Panc1 (cell line): ENCODE measurements around the gene C1orf141. TPM values are rescaled to one million over a fixed set of nuclear protein-coding genes. Genes with fewer than 3 reads are reported as not detected.
A peak's percentile ranks its signal among the peaks of the same experiment; 100 is the strongest.

ENCODE experiments used
- ATAC-seq: fragments of 200-7000 bp; cut with Tn5 transposase; 2 replicates; pipeline ENCODE4 v1.9.1; 2020; ENCODE audit warnings: mild to moderate bottlenecking, moderate library complexity
- BruUV-seq: library from RNA; stranded (reverse); fragments of 400-500 nt; replicated peaks from 2 replicates; lab custom pipeline; 2021; lab: Mats Ljungman, UMichigan
- CTCF ChIA-PET: fragments of 300-600 bp; sonication (Branson Sonifier 250); formaldehyde crosslinking; loops from one replicate; lab custom pipeline; 2022; ENCODE audit warnings: antibody characterized with exemption; lab: Charles Lee
- POLR2A ChIA-PET: fragments of 300-600 bp; sonication (Branson Sonifier 250); formaldehyde crosslinking; loops from one replicate; lab custom pipeline; 2022; ENCODE audit warnings: antibody characterized with exemption; lab: Charles Lee
- DNase-seq: peaks from one replicate; pipeline ENCODE4 v3.0.0-alpha.2; 2010; ENCODE audit warnings: low read depth, low spot score
- H3K27ac ChIP-seq: 2 replicates; pipeline ENCODE4 v1.5.1; 2011; ENCODE audit warnings: mild to moderate bottlenecking, low read length, inconsistent platforms
- H3K27me3 ChIP-seq: fragments of 200-500 bp; sonication (Bioruptor generic); 2 replicates; pipeline ENCODE4 v1.6.0; 2014; ENCODE audit warnings: low read length, inconsistent platforms; ENCODE audit not compliant: control insufficient read depth, insufficient read depth
- H3K36me3 ChIP-seq: fragments of 200-500 bp; sonication (Bioruptor generic); 2 replicates; pipeline ENCODE4 v1.5.1; 2014; ENCODE audit warnings: inconsistent platforms, mild to moderate bottlenecking, low read length, moderate library complexity; ENCODE audit not compliant: control insufficient read depth, insufficient read depth
- H3K4me1 ChIP-seq: 2 replicates; pipeline ENCODE4 v1.5.1; 2011; ENCODE audit warnings: inconsistent platforms, mild to moderate bottlenecking, low read length, moderate library complexity; ENCODE audit not compliant: control insufficient read depth, insufficient read depth
- H3K4me3 ChIP-seq, 2 experiments: 2 replicates each; pipeline ENCODE4 v1.5.1; 2011 to 2012; ENCODE audit warnings: low read depth in 2 of 2, low read length in 2 of 2, mild to moderate bottlenecking in 2 of 2, inconsistent platforms in 1 of 2, moderate library complexity in 1 of 2
- H3K9me3 ChIP-seq: fragments of 200-500 bp; sonication (Bioruptor generic); 2 replicates; pipeline ENCODE4 v1.5.1; 2014; ENCODE audit warnings: low read depth, mild to moderate bottlenecking, inconsistent platforms, low read length, moderate library complexity; ENCODE audit not compliant: control insufficient read depth, insufficient read depth
- CTCF ChIP-seq: fragments of 450-650 bp; IDR thresholded peaks from 2 replicates; pipeline ENCODE4 v1.5.1; 2017; ENCODE audit warnings: mild to moderate bottlenecking
- POLR2AphosphoS5 ChIP-seq: IDR thresholded peaks from 2 replicates; pipeline ENCODE4 v1.6.1; 2012; ENCODE audit warnings: mild to moderate bottlenecking, low read depth, low read length, moderate library complexity
- SIN3A ChIP-seq: IDR thresholded peaks from 2 replicates; pipeline ENCODE4 v1.6.1; 2012; ENCODE audit warnings: low read depth, mild to moderate bottlenecking, low read length, moderate library complexity, borderline replicate concordance; ENCODE audit not compliant: insufficient read depth
- TCF7L2 ChIP-seq: IDR thresholded peaks from 2 replicates; pipeline ENCODE4 v1.6.1; 2011; ENCODE audit warnings: mild to moderate bottlenecking, low read depth, low read length, inconsistent platforms
- in situ Hi-C: cut with HindIII; loops from 2 replicates; pipeline ENCODE4 v1.10.0; 2016; ENCODE audit warnings: low sequenced_read_pairs, low pct_unique_long_range_greater_than_20kb
- intact Hi-C: fragments of 100-400 bp; cut with micrococcal nuclease; formaldehyde crosslinking; loops from one replicate; pipeline ENCODE4 v1.10.0; 2022; ENCODE audit not compliant: unreplicated experiment
- total RNA-seq: library from RNA; stranded (reverse); gene quantifications from one replicate; pipeline ENCODE4 v1.2.1, GENCODE V29; 2021; ENCODE audit not compliant: unreplicated experiment
- TF ChIP-seq, protein P1 (sequence below), 2 experiments: IDR thresholded peaks; 2 replicates each; pipeline ENCODE4 v1.6.1; 2011 to 2012; ENCODE audit warnings: low read depth in 2 of 2, control low read depth in 1 of 2, low read length in 1 of 2, mild to moderate bottlenecking in 1 of 2, moderate library complexity in 1 of 2; ENCODE audit not compliant: insufficient read depth in 1 of 2

C1orf141 gene
- total RNA-seq, 1 experiment from 2014 or later, result not detected

- H3K27ac ChIP-seq, result no peak overlapping the region
- TF ChIP-seq SIN3A, result no peak
- TF ChIP-seq TCF7L2, result no peak
- TF ChIP-seq, protein P1, sequence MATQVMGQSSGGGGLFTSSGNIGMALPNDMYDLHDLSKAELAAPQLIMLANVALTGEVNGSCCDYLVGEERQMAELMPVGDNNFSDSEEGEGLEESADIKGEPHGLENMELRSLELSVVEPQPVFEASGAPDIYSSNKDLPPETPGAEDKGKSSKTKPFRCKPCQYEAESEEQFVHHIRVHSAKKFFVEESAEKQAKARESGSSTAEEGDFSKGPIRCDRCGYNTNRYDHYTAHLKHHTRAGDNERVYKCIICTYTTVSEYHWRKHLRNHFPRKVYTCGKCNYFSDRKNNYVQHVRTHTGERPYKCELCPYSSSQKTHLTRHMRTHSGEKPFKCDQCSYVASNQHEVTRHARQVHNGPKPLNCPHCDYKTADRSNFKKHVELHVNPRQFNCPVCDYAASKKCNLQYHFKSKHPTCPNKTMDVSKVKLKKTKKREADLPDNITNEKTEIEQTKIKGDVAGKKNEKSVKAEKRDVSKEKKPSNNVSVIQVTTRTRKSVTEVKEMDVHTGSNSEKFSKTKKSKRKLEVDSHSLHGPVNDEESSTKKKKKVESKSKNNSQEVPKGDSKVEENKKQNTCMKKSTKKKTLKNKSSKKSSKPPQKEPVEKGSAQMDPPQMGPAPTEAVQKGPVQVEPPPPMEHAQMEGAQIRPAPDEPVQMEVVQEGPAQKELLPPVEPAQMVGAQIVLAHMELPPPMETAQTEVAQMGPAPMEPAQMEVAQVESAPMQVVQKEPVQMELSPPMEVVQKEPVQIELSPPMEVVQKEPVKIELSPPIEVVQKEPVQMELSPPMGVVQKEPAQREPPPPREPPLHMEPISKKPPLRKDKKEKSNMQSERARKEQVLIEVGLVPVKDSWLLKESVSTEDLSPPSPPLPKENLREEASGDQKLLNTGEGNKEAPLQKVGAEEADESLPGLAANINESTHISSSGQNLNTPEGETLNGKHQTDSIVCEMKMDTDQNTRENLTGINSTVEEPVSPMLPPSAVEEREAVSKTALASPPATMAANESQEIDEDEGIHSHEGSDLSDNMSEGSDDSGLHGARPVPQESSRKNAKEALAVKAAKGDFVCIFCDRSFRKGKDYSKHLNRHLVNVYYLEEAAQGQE (IDR thresholded peaks at IDR 0.05; ENCODE audit: insufficient read depth in 1 of 2, low read depth in 2 of 2, low read length in 1 of 2), result no peak
- DNase-seq, result no peak
- intact Hi-C loops, result no loop called here
- no peak for ATAC-seq
- no peaks in the 10 kb centered on the region for H3K27me3 ChIP-seq
- in situ Hi-C loops, result no loop called here
- H3K4me3 ChIP-seq, result no peak overlapping the region
- H3K9me3 ChIP-seq, result no peaks in the 10 kb centered on the region
- H3K36me3 ChIP-seq, result peaks cover 2% of the 10 kb centered on the region; the same call in 1 of the 2 replicates
- ChIA-PET POLR2A (no interaction called here), CTCF (no interaction called here)
- no TSS peak for BruUV-seq
- H3K4me1 ChIP-seq, result peaks cover 5% of the 10 kb centered on the region
Observed at GRCh38 chr1:67058242-67058641, 76.5 kb downstream of the C1orf141 start.

GRCh38 chr1:67053785-67054772 lies 80.7 kb downstream of the C1orf141 start, which contains the start of gene SLC35D1:
Gene SLC35D1 (minus strand): TSS chr1:67054148. CDS start chr1:67054013, 135 bp downstream.
- H3K27ac ChIP-seq, result peak within 1 kb of the TSS; percentile 77
- H3K4me3 ChIP-seq, result peak within 1 kb of the TSS; percentile 82 to 88
- no peak for TF ChIP-seq POLR2AphosphoS5
- TF ChIP-seq SIN3A, result 0 out of 2 replicates have a peak, but pooled peaks have one; percentile 68
- no peaks in the 10 kb centered on the region for H3K27me3 ChIP-seq
- no peaks in the 10 kb centered on the region for H3K9me3 ChIP-seq
- ChIA-PET CTCF (interaction anchor here (0.6 to 1.0 kb wide), 2 partner anchors 107 to 288 kb away, joined by 3 to 5 read pairs; no protein-coding TSS in a partner anchor), POLR2A (interaction anchor here (0.6 kb wide), 1 partner anchor 179 kb away, joined by 12 read pairs; no protein-coding TSS in a partner anchor)
- no TSS peak for BruUV-seq
- ATAC-seq (peak; percentile 89), DNase-seq (no peak)
- H3K4me1 ChIP-seq, result peaks cover 5% of the 10 kb centered on the region; the same call in 1 of the 2 replicates
- intact Hi-C loops (no loop called here), in situ Hi-C loops (no loop called here)
- H3K36me3 ChIP-seq, result peaks cover 2% of the 10 kb centered on the region

GRCh38 chr1:67053535-67053784 lies 81.3 kb downstream of the C1orf141 start:
- peaks cover 5% of the 10 kb centered on the region; the same call in 1 of the 2 replicates for H3K4me1 ChIP-seq
- H3K27me3 ChIP-seq, result no peaks in the 10 kb centered on the region
- no TSS peak for BruUV-seq
- H3K4me3 ChIP-seq, result peak overlapping the region; percentile 82 to 88
- H3K36me3 ChIP-seq, result peaks cover 2% of the 10 kb centered on the region
- ChIA-PET POLR2A (no interaction called here), CTCF (interaction anchor here (0.6 to 1.0 kb wide), 2 partner anchors 108 to 288 kb away, joined by 3 to 5 read pairs; no protein-coding TSS in a partner anchor)
- in situ Hi-C loops (no loop called here), intact Hi-C loops (no loop called here)
- TF ChIP-seq, protein P1 (IDR thresholded peaks at IDR 0.05; ENCODE audit: insufficient read depth in 1 of 2, low read depth in 2 of 2, low read length in 1 of 2), result no peak
- TF ChIP-seq TCF7L2 (no peak), SIN3A (no peak), POLR2AphosphoS5 (no peak), CTCF (no peak)
- peak; percentile 85 for ATAC-seq
- H3K27ac ChIP-seq, result peak overlapping the region; percentile 73
- DNase-seq, result no peak
- no peaks in the 10 kb centered on the region for H3K9me3 ChIP-seq
